KBM-7 (cell line): ENCODE measurements around the gene BBS4.

ENCODE experiments used
- DNase-seq: peaks from one replicate; pipeline ENCODE4 v3.0.0-alpha.2; 2015
- in situ Hi-C: fragments of 300-500 bp; cut with MboI; formaldehyde crosslinking; loops from 2 replicates; pipeline ENCODE4 v1.14.3; 2020; ENCODE audit warnings: low sequenced_read_pairs, low pct_unique_long_range_greater_than_20kb, mixed read lengths

Gene BBS4

GRCh38 chr15:72785841-72786240 lies 99.8 kb downstream of the BBS4 start:
- in situ Hi-C loops, result no loop called here
- no peak for DNase-seq

GRCh38 chr15:72786242-72786641 lies 100.2 kb downstream of the BBS4 start:
- no peak for DNase-seq
- in situ Hi-C loops, result no loop called here

- DNase-seq, result no peak
- in situ Hi-C loops, result no loop called here
Observed at GRCh38 chr15:72786676-72787345, 100.8 kb downstream of the BBS4 start.

- in situ Hi-C loops, result no loop called here
- no peak for DNase-seq
Observed at GRCh38 chr15:72787526-72787925, 101.5 kb downstream of the BBS4 start.
